ENCODE measurements around the gene PAPSS2. TPM values are rescaled to one million over a fixed set of nuclear protein-coding genes. Genes with fewer than 3 reads are reported as not detected.

PAPSS2 gene
- total RNA-seq, 1 donor, result 1.7 TPM

DNA sequence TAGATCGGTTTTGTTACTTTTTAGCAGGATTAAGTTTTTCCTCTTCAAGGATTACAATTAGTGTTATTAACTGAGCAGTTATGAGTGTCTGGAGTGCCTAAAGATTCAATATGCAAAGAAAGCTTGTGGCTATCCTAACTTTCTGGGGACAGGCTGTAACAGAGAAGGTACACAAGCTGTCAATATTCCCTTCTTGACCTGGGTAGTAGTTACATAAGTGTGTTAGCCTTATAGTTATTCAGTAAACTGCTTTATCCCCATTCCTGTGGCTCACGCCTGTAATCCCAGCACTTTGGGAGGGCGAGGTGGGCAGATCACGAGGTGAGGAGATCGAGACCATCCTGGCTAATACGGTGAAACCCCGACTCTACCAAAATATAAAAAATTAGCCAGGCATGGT lies 126.7 kb downstream of the PAPSS2 start:
- no peaks in the 10 kb centered on the region for H3K9me3 ChIP-seq (ENCODE audit: low read depth, low read length)
- H3K4me1 ChIP-seq (ENCODE audit: insufficient read depth, low read length), result no peaks in the 10 kb centered on the region
- H3K4me3 ChIP-seq (ENCODE audit: low read length), result no peak overlapping the region
- H3K27me3 ChIP-seq (ENCODE audit: insufficient read depth, low read length), result no peaks in the 10 kb centered on the region

- H3K4me3 ChIP-seq (ENCODE audit: low read length), result no peak overlapping the region
- H3K4me1 ChIP-seq (ENCODE audit: insufficient read depth, low read length), result no peaks in the 10 kb centered on the region
- no peaks in the 10 kb centered on the region for H3K9me3 ChIP-seq (ENCODE audit: low read depth, low read length)
- no peaks in the 10 kb centered on the region for H3K27me3 ChIP-seq (ENCODE audit: insufficient read depth, low read length)
Measured at GRCh38 chr10:87790185-87790584, 130.5 kb downstream of the PAPSS2 start.

DNA sequence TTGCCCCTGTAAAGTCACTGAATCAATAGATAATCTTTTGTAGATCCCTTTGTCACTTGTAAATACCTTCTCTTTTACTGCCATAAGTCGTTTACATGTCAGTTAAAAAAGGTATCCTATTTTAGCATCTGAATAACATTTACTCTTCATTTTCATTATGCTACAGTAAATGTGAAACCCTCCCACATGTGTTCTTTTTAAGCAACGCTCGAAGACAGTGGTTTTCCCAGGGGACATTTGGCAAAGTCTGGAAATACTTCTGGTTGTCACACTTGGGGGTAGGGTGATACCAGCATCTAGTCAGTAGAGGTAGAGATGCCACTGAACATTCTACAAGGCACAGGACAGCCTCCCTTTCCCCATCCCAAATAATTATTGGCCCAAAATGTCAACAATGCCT lies 134.6 kb downstream of the PAPSS2 start:
- Histone ChIP-seq H3K4me1 (ENCODE audit: insufficient read depth, low read length) (peaks cover 8% of the 10 kb centered on the region), H3K9me3 (ENCODE audit: low read depth, low read length) (no peaks in the 10 kb centered on the region), H3K4me3 (ENCODE audit: low read length) (no peak overlapping the region), H3K27me3 (ENCODE audit: insufficient read depth, low read length) (no peaks in the 10 kb centered on the region)

Other genes starting within 250 kb of the PAPSS2 start
- 1.5 TPM for gene MINPP1, start 155.0 kb upstream of the PAPSS2 start, total RNA-seq
- gene ATAD1, start 158.3 kb downstream of the PAPSS2 start, total RNA-seq, result 63.8 TPM
- 0.84 TPM for gene KLLN, start 203.7 kb downstream of the PAPSS2 start, total RNA-seq
- gene PTEN, start 203.7 kb downstream of the PAPSS2 start, total RNA-seq, result 171 TPM